Measurements from ENCODE around the gene SHH. TPM values are rescaled to one million over a fixed set of nuclear protein-coding genes. Genes with fewer than 3 reads are reported as not detected.

SHH gene
- polyA plus RNA-seq, 1 donor (not counting 4 experiments of a cell fraction or from before 2014, with no cell fraction given) = not detected

- Histone ChIP-seq H3K27ac (ENCODE audit: control insufficient read depth, insufficient read depth, low read length) (no peak overlapping the region), H4K20me1 (ENCODE audit: control insufficient read depth, extremely low read depth, insufficient read depth, low read length) (no peaks in the 10 kb centered on the region), H3K4me2 (ENCODE audit: control insufficient read depth, extremely low read depth, insufficient read depth, low read depth, low read length) (no peak overlapping the region), H3K4me1 (ENCODE audit: control insufficient read depth, extremely low read depth, insufficient read depth, low read length) (no peaks in the 10 kb centered on the region), H3K9me1 (ENCODE audit: control insufficient read depth, extremely low read depth, insufficient read depth, low read length) (no peaks in the 10 kb centered on the region), H2AFZ (ENCODE audit: control insufficient read depth, low read length) (no peak overlapping the region), H3K4me3 (ENCODE audit: control insufficient read depth in 2 of 3, extremely low read depth in 1 of 3, insufficient read depth in 2 of 3, low read depth in 1 of 3, low read length in 3 of 3) (no peak overlapping the region), H3K79me2 (ENCODE audit: control insufficient read depth, insufficient read depth, low read length) (no peaks in the 10 kb centered on the region), H3K36me3 (ENCODE audit: control insufficient read depth in 2 of 2, extremely low read depth in 1 of 2, insufficient read depth in 2 of 2, low read length in 2 of 2) (no peaks in the 10 kb centered on the region), H3K9ac (ENCODE audit: control insufficient read depth, extremely low read depth, insufficient read depth, low read length) (no peak overlapping the region), H3K27me3 (ENCODE audit: control insufficient read depth, extremely low read depth, insufficient read depth, low read length) (peaks cover 2% of the 10 kb centered on the region), H3K9me3 (ENCODE audit: control insufficient read depth, low read depth, low read length) (no peaks in the 10 kb centered on the region)
- no peak for TF ChIP-seq EZH2 (IDR thresholded peaks at IDR 0.05; ENCODE audit: low read length)
- no peak for TF ChIP-seq CTCF (optimal IDR thresholded peaks at IDR 0.05 in 1 of 3, IDR thresholded peaks at IDR 0.05 in 1 of 3, conservative IDR thresholded peaks at IDR 0.05 in 1 of 3; ENCODE audit: extremely low read depth in 1 of 3, insufficient read depth in 2 of 3, low read length in 3 of 3)
- dilution Hi-C loops (cut with MboI; ENCODE audit: extremely low pct_ligation_motif_present, low sequenced_read_pairs) = no loop called here
- no peak for DNase-seq (ENCODE audit: low read depth, low spot score)
- FAIRE-seq = no peak
Observed at GRCh38 chr7:155825336-155825735, 13.1 kb upstream of the SHH start.

- no peaks in the 10 kb centered on the region for H3K79me2 ChIP-seq (ENCODE audit: control insufficient read depth, insufficient read depth, low read length)
- H3K9me3 ChIP-seq (ENCODE audit: control insufficient read depth, low read depth, low read length) = no peaks in the 10 kb centered on the region
- H3K36me3 ChIP-seq (ENCODE audit: control insufficient read depth in 2 of 2, extremely low read depth in 1 of 2, insufficient read depth in 2 of 2, low read length in 2 of 2) = no peaks in the 10 kb centered on the region
- no peak overlapping the region for H3K27ac ChIP-seq (ENCODE audit: control insufficient read depth, insufficient read depth, low read length)
- H2AFZ ChIP-seq (ENCODE audit: control insufficient read depth, low read length) = no peak overlapping the region
- H3K9me1 ChIP-seq (ENCODE audit: control insufficient read depth, extremely low read depth, insufficient read depth, low read length) = no peaks in the 10 kb centered on the region
- dilution Hi-C loops (cut with MboI; ENCODE audit: extremely low pct_ligation_motif_present, low sequenced_read_pairs) = loop anchor here (25.0 kb wide), 1 partner anchor 863 kb away; no protein-coding TSS in a partner anchor
- H4K20me1 ChIP-seq (ENCODE audit: control insufficient read depth, extremely low read depth, insufficient read depth, low read length) = no peaks in the 10 kb centered on the region
- DNase-seq (ENCODE audit: low read depth, low spot score) (no peak), FAIRE-seq (no peak)
- no peak overlapping the region for H3K4me3 ChIP-seq (ENCODE audit: control insufficient read depth in 2 of 3, extremely low read depth in 1 of 3, insufficient read depth in 2 of 3, low read depth in 1 of 3, low read length in 3 of 3)
- no peaks in the 10 kb centered on the region for H3K4me1 ChIP-seq (ENCODE audit: control insufficient read depth, extremely low read depth, insufficient read depth, low read length)
- H3K9ac ChIP-seq (ENCODE audit: control insufficient read depth, extremely low read depth, insufficient read depth, low read length) = no peak overlapping the region
- no peak overlapping the region for H3K4me2 ChIP-seq (ENCODE audit: control insufficient read depth, extremely low read depth, insufficient read depth, low read depth, low read length)
- peaks cover 2% of the 10 kb centered on the region for H3K27me3 ChIP-seq (ENCODE audit: control insufficient read depth, extremely low read depth, insufficient read depth, low read length)
- TF ChIP-seq EZH2 (IDR thresholded peaks at IDR 0.05; ENCODE audit: low read length) (no peak), CTCF (optimal IDR thresholded peaks at IDR 0.05 in 1 of 3, IDR thresholded peaks at IDR 0.05 in 1 of 3, conservative IDR thresholded peaks at IDR 0.05 in 1 of 3; ENCODE audit: extremely low read depth in 1 of 3, insufficient read depth in 2 of 3, low read length in 3 of 3) (no peak)
Observed at GRCh38 chr7:155824227-155824886, 12.1 kb upstream of the SHH start.
